GM21786 (cell line): ENCODE results near the gene PCDHGA1.

Source experiments
- ATAC-seq: cut with Tn5 transposase; IDR thresholded peaks from one replicate; pipeline ENCODE4 v1.9.1; 2021; ENCODE audit not compliant: unreplicated experiment

Gene PCDHGA1

GRCh38 chr5:141439411-141440141, 109.3 kb downstream of the PCDHGA1 start:
- ATAC-seq: no peak

- ATAC-seq: no peak
Observed at GRCh38 chr5:141440341-141440740, 110.0 kb downstream of the PCDHGA1 start.

- no peak for ATAC-seq
Observed at GRCh38 chr5:141441571-141442170, 111.4 kb downstream of the PCDHGA1 start.

- no peak for ATAC-seq
Observed at GRCh38 chr5:141465351-141465750, 135.0 kb downstream of the PCDHGA1 start.

GRCh38 chr5:141475625-141476131, 145.4 kb downstream of the PCDHGA1 start, which contains the start of gene PCDHGC3:
PCDHGC3 (plus strand) TSS chr5:141475966; CDS start chr5:141476117, 151 bp downstream.
- peak; percentile 99 for ATAC-seq

GRCh38 chr5:141476132-141476911, 146.0 kb downstream of the PCDHGA1 start:
- ATAC-seq: peak; percentile 20

- ATAC-seq: no peak
Observed at GRCh38 chr5:141477044-141477575, 146.8 kb downstream of the PCDHGA1 start.

- ATAC-seq: no peak
Observed at GRCh38 chr5:141477815-141478214, 147.5 kb downstream of the PCDHGA1 start.

GRCh38 chr5:141478321-141478945, 148.1 kb downstream of the PCDHGA1 start:
- no peak for ATAC-seq

GRCh38 chr5:141479776-141480175, 149.5 kb downstream of the PCDHGA1 start:
- ATAC-seq: no peak

- ATAC-seq: no peak
Observed at GRCh38 chr5:141483902-141484301, 153.6 kb downstream of the PCDHGA1 start.

GRCh38 chr5:141484310-141484640, 154.0 kb downstream of the PCDHGA1 start:
- no peak for ATAC-seq

GRCh38 chr5:141484641-141485311, 154.5 kb downstream of the PCDHGA1 start, which contains the start of gene PCDHGC4:
PCDHGC4 (plus strand) TSS chr5:141485030; CDS start chr5:141485174, 144 bp downstream.
- ATAC-seq: no peak

- ATAC-seq: no peak
Observed at GRCh38 chr5:141485321-141486055, 155.2 kb downstream of the PCDHGA1 start.

- no peak for ATAC-seq
Observed at GRCh38 chr5:141486091-141486490, 155.8 kb downstream of the PCDHGA1 start.

GRCh38 chr5:141487131-141487530, 156.8 kb downstream of the PCDHGA1 start:
- ATAC-seq: no peak

GRCh38 chr5:141488591-141489561, 158.6 kb downstream of the PCDHGA1 start, which contains the start of gene PCDHGC5:
PCDHGC5 (plus strand) TSS chr5:141489081; CDS start chr5:141489241, 160 bp downstream.
- no peak for ATAC-seq

- no peak for ATAC-seq
Observed at GRCh38 chr5:141489841-141490240, 159.5 kb downstream of the PCDHGA1 start.
